ENCODE data around the gene ASCL3.
"Not testable (repeated sequence)": the region's sequence is repeated elsewhere in the genome, so short reads cannot be mapped to it uniquely, and the experiment has no call there.

DNA sequence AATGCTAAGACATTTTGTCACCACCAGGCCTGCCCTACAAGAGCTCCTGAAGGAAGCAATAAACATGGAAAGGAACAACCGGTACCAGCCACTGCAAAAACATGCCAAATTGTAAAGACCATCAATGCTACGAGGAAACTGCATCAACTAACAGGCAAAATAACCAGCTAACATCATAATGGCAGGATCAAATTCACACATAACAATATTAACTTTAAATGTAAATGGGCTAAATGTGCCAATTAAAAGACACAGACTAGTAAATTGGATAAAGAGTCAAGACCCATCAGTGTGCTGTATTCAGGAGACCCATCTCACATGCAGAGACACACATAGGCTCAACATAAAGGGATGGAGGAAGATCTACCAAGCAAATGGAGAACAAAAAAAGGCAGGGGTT lies 51.6 kb downstream of the ASCL3 start:
- not testable (repeated sequence) for TF ChIP-seq CTCF (conservative IDR thresholded peaks at IDR 0.05; ENCODE audit: low read depth, low read length); EZH2 (IDR thresholded peaks at IDR 0.05; ENCODE audit: low read length, unreplicated experiment); EZH2phosphoT487 (IDR thresholded peaks at IDR 0.05; ENCODE audit: borderline replicate concordance, low read length)

All from PC-3 (cell line).